ACC112 (cell line): ENCODE data around the gene AUTS2.

Experiments used
- H2AFZ ChIP-seq: fragments of 200-600 bp; sonication (generic); one replicate; pipeline ENCODE4 v1.6.0; 2017; ENCODE audit warnings: antibody characterized with exemption, low read length; ENCODE audit not compliant: unreplicated experiment
- H3K27ac ChIP-seq: fragments of 200-600 bp; sonication (generic); 2 replicates; pipeline ENCODE4 v1.5.1; 2014; ENCODE audit warnings: low read depth, mild to moderate bottlenecking, antibody characterized with exemption, low read length, moderate library complexity
- H3K27me3 ChIP-seq: fragments of 200-600 bp; sonication (generic); 2 replicates; pipeline ENCODE4 v1.6.1; 2014; ENCODE audit warnings: mild to moderate bottlenecking, antibody characterized with exemption, low read length, moderate library complexity, mixed read lengths; ENCODE audit not compliant: insufficient read depth
- H3K36me3 ChIP-seq: fragments of 200-600 bp; sonication (generic); 2 replicates; pipeline ENCODE4 v1.6.1; 2016; ENCODE audit warnings: mild to moderate bottlenecking, antibody characterized with exemption, low read length, moderate library complexity, mixed read lengths; ENCODE audit not compliant: insufficient read depth
- H3K4me1 ChIP-seq: fragments of 200-600 bp; sonication (generic); one replicate; pipeline ENCODE4 v1.6.1; 2016; ENCODE audit warnings: low read length, mixed read lengths; ENCODE audit not compliant: insufficient read depth, unreplicated experiment, control insufficient read depth
- H3K4me3 ChIP-seq: fragments of 200-600 bp; sonication (generic); 2 replicates; pipeline ENCODE4 v1.5.1; 2014; ENCODE audit warnings: mild to moderate bottlenecking, low read depth, low read length
- H3K79me2 ChIP-seq: fragments of 200-600 bp; sonication (generic); one replicate; pipeline ENCODE4 v1.6.0; 2016; ENCODE audit warnings: low read length; ENCODE audit not compliant: control insufficient read depth, unreplicated experiment, insufficient read depth

AUTS2 gene

GRCh38 chr7:70240873-70241272 is 642.6 kb downstream of the AUTS2 start:
- Histone ChIP-seq H2AFZ (no peak overlapping the region), H3K27ac (no peak overlapping the region), H3K4me3 (no peak overlapping the region), H3K4me1 (no peaks in the 10 kb centered on the region), H3K36me3 (no peaks in the 10 kb centered on the region), H3K27me3 (no peaks in the 10 kb centered on the region), H3K79me2 (no peaks in the 10 kb centered on the region)

- H3K4me1 ChIP-seq: no peaks in the 10 kb centered on the region
- H3K27me3 ChIP-seq: no peaks in the 10 kb centered on the region
- H3K4me3 ChIP-seq: no peak overlapping the region
- H3K27ac ChIP-seq: no peak overlapping the region
- no peaks in the 10 kb centered on the region for H3K79me2 ChIP-seq
- H2AFZ ChIP-seq: no peak overlapping the region
- H3K36me3 ChIP-seq: no peaks in the 10 kb centered on the region
Observed at GRCh38 chr7:70241536-70242175, 643.4 kb downstream of the AUTS2 start.

- no peak overlapping the region for H2AFZ ChIP-seq
- no peaks in the 10 kb centered on the region for H3K36me3 ChIP-seq
- H3K79me2 ChIP-seq: no peaks in the 10 kb centered on the region
- no peaks in the 10 kb centered on the region for H3K27me3 ChIP-seq
- no peak overlapping the region for H3K27ac ChIP-seq
- H3K4me1 ChIP-seq: no peaks in the 10 kb centered on the region
- no peak overlapping the region for H3K4me3 ChIP-seq
Observed at GRCh38 chr7:70242826-70243225, 644.6 kb downstream of the AUTS2 start.

GRCh38 chr7:70243443-70243842 is 645.2 kb downstream of the AUTS2 start:
- Histone ChIP-seq H3K4me1 (no peaks in the 10 kb centered on the region), H2AFZ (no peak overlapping the region), H3K79me2 (no peaks in the 10 kb centered on the region), H3K27me3 (no peaks in the 10 kb centered on the region), H3K27ac (no peak overlapping the region), H3K36me3 (no peaks in the 10 kb centered on the region), H3K4me3 (no peak overlapping the region)

- Histone ChIP-seq H3K4me1 (no peaks in the 10 kb centered on the region), H3K79me2 (no peaks in the 10 kb centered on the region), H3K36me3 (no peaks in the 10 kb centered on the region), H3K4me3 (no peak overlapping the region), H2AFZ (no peak overlapping the region), H3K27me3 (no peaks in the 10 kb centered on the region), H3K27ac (no peak overlapping the region)
Observed at GRCh38 chr7:70257921-70258320, 659.6 kb downstream of the AUTS2 start.

GRCh38 chr7:70259502-70259901 is 661.2 kb downstream of the AUTS2 start:
- Histone ChIP-seq H3K79me2 (no peaks in the 10 kb centered on the region), H3K27ac (no peak overlapping the region), H3K4me1 (no peaks in the 10 kb centered on the region), H3K36me3 (no peaks in the 10 kb centered on the region), H2AFZ (no peak overlapping the region), H3K4me3 (no peak overlapping the region), H3K27me3 (no peaks in the 10 kb centered on the region)

GRCh38 chr7:70263471-70264255 is 665.4 kb downstream of the AUTS2 start:
- Histone ChIP-seq H3K36me3 (no peaks in the 10 kb centered on the region), H3K27ac (no peak overlapping the region), H3K79me2 (no peaks in the 10 kb centered on the region), H2AFZ (no peak overlapping the region), H3K4me3 (no peak overlapping the region), H3K4me1 (no peaks in the 10 kb centered on the region), H3K27me3 (no peaks in the 10 kb centered on the region)

- Histone ChIP-seq H3K36me3 (no peaks in the 10 kb centered on the region), H3K4me3 (no peak overlapping the region), H2AFZ (no peak overlapping the region), H3K79me2 (no peaks in the 10 kb centered on the region), H3K27me3 (no peaks in the 10 kb centered on the region), H3K27ac (no peak overlapping the region), H3K4me1 (no peaks in the 10 kb centered on the region)
Observed at GRCh38 chr7:70266186-70266585, 667.9 kb downstream of the AUTS2 start.

- H3K27me3 ChIP-seq: no peaks in the 10 kb centered on the region
- no peak overlapping the region for H3K27ac ChIP-seq
- no peaks in the 10 kb centered on the region for H3K36me3 ChIP-seq
- H2AFZ ChIP-seq: no peak overlapping the region
- no peaks in the 10 kb centered on the region for H3K79me2 ChIP-seq
- no peak overlapping the region for H3K4me3 ChIP-seq
- no peaks in the 10 kb centered on the region for H3K4me1 ChIP-seq
Observed at GRCh38 chr7:70267381-70268120, 669.3 kb downstream of the AUTS2 start.

- H3K4me1 ChIP-seq: no peaks in the 10 kb centered on the region
- H3K27me3 ChIP-seq: no peaks in the 10 kb centered on the region
- H3K36me3 ChIP-seq: no peaks in the 10 kb centered on the region
- no peak overlapping the region for H3K27ac ChIP-seq
- no peak overlapping the region for H2AFZ ChIP-seq
- no peaks in the 10 kb centered on the region for H3K79me2 ChIP-seq
- no peak overlapping the region for H3K4me3 ChIP-seq
Observed at GRCh38 chr7:70268179-70268578, 669.9 kb downstream of the AUTS2 start.
